Measurements from ENCODE around the gene ANXA1.

GRCh38 chr9:73137914-73138313 is 13.8 kb upstream of the ANXA1 start:
- TF ChIP-seq POLR2A (IDR thresholded peaks at IDR 0.05) (no peak), CTCF (IDR thresholded peaks at IDR 0.05) (no peak)
